ENCODE data around the gene SPIRE2.

SPIRE2 gene

DNA sequence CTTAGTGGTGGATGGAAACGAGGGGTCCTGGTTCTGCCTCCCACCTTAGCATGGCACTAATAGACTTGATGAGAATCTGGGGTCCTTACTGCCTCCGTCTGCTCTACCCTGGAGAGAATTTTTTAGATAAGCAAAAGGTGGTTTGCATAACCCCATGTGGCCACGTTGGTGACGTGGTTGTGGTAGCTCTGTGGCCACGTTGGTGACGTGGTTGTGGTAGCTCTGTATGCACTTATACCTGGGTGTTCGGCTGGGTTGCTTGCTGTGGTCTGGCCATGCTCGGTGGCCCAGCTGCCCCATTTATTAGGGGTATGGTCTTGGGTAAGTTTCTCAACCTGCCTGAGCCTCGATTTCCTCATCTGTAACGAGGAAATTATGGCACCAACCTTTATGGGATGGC, 13.0 kb downstream of the SPIRE2 start:
- DNase-seq (ENCODE audit: low read depth): peak; percentile 39

DNA sequence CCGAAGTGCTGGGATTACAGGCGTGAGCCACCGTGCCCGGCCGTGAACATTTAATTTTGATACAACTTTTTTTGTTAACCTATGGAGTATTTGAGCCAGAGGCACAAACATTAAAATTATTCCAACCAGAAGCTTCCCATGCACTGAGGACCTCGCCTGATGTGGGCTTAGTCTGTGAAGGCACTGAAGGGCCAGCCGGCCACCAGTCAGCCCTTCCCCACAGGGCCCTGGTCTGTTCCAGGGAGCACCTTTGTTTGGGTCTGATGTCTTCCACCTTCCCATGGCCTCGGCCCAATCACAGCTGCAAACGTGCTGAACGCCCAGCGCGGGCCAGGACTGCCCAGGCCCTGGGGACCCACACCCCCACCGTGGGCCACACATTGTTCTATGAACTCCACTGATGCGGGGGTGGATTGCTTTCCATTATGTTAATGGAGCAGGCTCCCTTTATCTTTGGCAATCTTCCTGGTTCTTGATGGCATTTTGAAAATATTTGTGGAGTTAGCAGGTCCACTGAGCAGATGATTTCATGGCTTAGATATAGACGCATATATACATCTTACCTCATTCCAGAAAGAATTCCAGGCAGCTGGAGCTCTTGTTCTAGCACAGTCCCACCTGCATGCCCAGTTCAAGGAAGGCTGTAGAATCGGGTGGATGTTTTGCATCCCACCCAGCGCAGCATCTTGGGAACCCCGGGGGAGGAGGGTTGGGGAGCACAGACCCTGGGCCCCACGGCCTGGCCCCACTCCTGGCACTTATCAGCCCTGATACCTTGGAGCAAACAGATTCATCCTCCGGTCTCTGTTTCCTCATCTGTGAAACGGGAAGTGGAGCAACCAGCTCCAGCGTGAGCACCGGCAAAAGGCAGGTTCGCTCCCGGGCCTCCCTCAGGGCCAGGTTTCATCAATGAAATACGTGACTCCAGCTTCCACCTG, 14.5 kb downstream of the SPIRE2 start:
- DNase-seq (ENCODE audit: low read depth): no peak

DNA sequence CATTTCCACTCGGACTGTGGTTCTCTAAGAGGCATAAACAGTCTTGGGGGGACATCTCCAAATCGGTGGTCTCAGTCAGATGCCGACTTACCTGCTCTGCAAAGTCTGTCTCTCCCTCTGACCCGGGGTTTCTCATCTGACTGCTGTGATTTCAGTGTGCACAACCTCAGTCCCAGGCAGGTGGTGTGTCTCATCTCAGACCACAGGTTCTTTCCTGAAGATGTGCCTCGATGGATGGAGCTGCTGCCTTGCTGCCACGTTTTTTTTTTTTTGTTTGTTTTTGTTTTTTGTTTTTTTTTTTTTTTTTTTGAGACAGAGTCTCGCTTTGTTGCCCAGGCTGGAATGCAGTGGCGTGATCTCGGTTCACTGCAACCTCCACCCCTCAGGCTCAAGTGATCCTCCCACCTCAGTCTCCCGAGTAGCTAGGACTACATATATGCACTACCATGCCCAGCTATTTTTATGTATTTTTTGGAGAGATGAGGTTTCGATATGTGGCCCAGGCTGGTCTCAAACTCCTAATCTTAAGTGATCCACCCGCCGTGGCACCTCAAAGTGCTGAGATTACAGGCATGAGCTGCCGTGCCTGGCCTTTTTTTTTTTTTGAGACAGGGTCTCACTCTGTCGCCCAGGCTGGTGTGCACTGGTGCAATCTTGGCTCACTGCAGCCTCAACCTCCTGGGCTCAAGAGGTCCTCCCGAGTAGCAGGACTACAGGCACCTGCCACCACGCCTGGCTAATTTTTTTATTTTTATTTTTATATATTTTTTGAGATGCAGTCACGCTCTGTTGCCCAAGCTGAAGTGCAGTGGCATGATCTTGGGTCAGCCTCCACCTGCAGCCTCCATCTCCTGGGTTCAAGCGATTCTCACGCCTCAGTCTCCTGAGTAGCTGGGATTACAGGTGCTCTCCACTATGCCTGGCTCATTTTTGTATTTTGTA, 15.4 kb downstream of the SPIRE2 start:
- DNase-seq (ENCODE audit: low read depth): no peak

DNA sequence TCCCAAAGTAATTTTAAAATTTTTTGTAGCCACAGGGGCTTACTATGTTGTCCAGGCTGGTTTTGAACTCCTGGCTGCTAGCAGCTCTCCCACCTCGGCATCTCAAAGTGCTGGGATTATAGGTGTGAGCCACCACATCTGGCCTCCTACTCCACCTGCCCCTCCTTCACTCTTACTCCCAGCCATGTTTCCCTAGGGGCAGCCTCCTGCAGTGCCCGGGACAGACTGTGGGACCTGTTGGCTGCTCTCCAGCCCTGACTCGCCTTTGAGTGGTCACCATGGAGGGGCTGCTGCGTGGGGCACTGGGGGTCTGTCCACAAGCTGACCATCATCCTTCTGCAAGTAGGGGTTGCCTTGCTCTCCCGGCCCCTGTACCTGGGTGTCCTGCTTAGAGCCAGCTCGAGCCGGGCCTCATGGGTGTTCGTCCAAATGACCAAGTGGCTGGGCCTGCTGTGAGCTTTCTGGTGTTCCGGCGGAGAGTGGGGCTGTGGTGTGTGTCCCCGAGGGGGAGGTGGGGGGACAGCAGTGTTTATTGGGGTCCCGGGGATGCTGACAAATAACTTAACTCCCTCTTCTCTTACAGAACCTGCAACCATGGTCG, 16.6 kb downstream of the SPIRE2 start:
- DNase-seq (ENCODE audit: low read depth): no peak

DNA sequence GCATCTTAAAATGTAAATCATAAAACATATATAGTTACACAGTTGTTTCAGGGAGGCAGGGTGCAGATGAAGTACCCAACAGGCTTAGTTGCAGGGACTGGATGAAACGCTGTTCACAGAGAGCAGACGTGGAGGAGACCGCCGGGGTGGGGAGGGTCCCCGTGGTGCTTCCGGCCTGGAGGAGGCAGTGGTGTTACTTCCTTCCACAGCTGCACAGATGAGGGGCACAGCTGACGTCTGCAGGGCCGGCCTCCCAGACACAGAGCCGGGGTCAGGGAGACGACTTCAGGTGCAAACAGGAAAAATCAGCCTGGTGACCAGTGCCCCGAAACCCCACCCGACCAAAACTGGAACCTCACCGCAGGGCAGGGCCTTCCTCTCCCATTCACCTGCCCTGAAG, 17.1 kb downstream of the SPIRE2 start:
- DNase-seq (ENCODE audit: low read depth): no peak

DNA sequence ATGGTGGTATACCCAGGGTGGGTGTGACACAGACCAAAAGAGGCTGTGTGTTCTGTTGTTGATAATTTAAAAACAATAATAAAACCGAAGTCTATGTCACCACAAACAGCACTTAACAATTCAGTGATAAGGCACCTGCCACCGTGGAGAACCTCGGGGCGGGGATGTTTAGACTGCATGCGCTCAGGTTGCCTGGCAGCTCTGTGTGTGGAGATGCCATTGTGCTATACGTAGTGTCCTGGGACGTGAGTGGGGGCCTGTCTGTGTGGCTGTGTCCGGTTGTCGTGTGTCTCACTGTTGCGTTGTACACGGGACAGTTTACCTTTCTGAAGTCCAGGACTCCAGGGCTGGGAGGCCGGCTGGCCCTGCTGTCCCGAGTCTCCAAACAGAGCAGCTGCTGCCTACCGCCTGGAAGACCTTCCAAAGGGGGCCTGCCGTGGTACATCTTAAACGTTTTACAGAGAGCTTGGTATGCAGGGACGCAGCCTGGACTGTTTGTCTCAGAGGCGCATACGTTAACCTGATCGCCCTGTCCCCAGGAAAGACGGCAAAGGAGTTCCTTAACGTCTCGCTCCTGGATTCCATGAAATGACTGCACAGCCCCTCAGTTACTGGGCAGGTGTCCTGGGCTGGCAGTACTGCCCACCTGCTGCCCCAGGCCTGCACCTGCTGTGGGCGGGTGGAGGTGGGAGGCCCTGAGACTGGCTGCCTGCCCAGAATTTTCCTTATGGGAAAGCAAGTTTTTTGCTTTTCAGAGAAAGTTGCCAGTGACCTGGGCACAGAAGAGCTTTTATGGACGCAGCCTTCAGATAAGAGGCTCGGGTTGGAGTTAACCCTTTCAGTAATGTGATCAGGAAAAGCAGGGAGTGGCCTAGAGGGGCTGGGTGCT, 19.0 kb downstream of the SPIRE2 start:
- no peak for DNase-seq (ENCODE audit: low read depth)

DNA sequence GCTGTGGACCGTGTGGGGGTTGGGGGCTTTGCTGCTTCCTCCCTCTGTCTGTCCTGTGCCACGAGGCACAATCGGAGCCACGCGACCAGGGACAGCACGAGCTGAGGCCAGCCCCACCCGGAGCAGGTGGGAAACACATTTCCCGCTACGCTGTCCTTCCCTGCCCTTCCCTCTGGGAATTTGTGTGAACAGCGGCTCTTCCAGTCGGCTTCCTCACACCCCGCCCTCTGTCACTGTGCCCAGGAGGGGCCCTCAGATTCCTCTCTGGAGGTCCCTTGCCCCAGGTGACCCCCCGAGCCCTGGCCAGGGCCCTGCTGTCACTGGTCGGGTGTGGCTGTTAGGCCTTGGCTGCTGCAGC, 19.6 kb downstream of the SPIRE2 start:
- DNase-seq (ENCODE audit: low read depth): no peak

DNA sequence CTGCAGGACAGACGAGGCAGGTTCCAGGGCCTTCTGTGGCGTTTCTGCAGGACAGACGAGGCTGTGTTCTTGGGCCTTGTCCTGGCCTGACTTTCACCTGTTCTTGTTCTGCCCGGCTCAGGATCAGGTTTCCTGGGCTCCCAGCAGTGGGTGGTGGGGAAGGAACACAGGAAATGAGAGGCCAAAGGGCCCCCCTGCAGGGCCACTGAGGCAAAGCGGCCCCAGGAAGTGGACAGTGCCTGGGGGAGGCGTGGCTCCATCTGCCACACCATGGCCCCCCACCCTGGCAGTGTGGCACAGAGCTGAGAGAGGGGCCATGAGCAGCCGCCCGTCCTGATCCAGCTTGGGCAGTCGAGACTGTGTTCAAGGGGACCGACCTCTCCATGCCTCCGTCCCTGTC, 20.7 kb downstream of the SPIRE2 start:
- no peak for DNase-seq (ENCODE audit: low read depth)

DNA sequence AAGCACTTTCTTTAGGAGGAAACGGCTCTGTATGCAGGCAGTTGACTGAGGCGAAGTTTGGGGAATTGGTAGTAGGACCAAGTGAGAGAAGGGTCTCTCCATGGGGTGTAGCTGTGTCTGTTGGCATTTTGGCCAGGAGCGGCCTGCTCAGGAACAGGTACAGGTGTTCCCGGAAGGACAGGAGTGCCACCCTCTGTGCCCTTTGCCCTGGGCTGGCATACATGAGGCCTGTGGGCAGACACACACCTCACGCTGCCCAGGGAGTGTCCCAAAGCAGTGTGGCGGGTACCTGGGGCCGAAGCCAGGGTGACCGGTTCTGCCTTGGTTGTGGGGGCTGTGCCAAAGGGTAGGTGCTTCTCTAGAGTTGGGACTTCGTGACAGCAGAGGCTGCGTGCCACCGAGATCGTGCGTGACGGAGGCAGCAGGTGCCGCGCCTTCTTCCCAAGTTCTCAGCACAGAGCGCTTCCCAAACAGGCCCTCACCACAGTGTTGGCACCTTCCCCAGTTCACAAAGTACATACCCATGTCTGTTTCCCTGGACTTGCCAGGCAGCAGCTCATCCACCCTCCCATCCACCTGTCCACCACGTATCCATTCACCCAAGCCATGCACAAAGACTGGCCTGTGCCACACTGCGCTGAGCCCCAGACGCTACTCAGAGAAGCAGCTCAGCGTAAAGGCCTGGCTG, 25.2 kb downstream of the SPIRE2 start:
- DNase-seq (ENCODE audit: low read depth): no peak

DNA sequence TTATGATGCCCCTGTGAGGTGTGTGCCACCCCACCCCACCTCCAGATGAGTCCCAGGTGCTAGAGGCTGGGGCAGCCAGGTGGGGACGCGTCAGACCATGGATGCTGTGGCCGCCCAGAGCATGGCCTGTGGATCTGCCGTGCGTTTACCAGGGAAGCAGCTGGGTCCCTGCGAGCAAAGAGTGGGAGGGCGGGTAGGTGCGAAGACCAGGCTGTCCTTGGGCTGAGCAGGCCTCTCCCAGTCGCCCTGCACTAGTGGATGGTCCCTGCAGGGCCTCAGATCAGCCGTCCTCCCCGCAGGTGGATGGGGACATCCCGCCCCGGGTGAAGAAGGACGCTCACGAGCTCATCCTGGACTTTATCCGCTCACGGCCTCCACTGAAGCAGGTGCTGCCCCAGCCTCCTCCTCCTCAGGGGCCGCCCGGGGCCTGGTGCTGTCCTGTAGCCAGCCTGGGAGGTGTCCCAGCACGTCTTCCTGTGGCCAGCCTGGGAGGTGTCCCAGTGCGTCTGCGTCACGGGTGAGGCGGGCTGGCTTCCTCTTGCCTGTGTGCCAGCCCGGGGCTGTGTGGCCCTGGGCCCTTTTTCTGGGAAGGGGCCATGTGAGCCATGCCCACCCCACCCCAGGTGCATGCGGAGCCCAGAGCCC, 27.1 kb downstream of the SPIRE2 start:
- DNase-seq (ENCODE audit: low read depth): no peak

DNA sequence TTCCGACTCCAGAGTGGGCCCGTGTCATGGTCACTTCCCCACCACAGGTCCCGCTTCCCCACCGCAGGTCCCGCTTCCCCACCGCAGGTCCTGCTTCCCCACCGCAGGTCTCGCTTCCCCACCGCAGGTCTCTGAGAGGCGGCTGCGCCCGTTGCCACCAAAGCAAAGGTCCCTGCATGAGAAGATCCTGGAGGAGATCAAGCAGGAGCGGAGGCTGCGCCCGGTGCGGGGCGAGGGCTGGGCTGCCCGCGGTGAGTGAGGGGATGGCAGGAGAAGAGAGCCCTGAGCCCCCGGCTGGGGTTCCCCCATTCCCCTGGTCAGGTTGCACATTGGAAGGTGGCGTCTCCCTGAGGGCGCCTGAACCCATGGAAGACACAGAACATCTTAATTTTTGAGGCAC, 27.7 kb downstream of the SPIRE2 start:
- no peak for DNase-seq (ENCODE audit: low read depth)

DNA sequence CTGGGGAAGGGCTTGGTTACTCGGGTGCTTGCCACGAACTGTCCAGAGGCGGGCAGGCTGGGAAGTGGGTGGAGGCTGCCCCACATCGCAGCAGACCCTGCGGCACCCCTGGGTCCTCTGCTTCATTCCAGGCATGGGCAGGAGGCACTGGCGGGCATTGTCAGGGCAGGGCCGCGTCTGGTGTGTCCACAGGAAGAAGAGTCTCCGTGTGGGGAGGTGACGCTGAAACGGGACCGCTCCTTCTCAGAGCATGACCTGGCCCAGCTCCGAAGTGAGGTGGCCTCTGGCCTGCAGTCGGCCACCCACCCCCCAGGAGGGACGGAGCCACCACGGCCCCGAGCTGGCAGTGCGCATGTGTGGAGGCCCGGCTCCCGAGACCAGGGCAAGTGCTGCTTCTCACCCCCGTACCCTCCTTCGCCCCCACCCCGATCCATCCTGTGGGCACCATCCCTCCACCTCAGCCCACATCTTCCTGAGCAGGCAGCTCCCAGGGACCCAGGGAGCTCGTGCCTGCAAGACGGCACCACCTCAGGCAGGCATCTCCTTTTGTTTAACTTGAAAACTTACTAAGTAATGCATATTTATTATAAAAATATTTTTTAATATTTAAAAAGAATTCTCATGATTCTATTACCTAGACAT, 30.8 kb downstream of the SPIRE2 start:
- DNase-seq (ENCODE audit: low read depth): no peak

DNA sequence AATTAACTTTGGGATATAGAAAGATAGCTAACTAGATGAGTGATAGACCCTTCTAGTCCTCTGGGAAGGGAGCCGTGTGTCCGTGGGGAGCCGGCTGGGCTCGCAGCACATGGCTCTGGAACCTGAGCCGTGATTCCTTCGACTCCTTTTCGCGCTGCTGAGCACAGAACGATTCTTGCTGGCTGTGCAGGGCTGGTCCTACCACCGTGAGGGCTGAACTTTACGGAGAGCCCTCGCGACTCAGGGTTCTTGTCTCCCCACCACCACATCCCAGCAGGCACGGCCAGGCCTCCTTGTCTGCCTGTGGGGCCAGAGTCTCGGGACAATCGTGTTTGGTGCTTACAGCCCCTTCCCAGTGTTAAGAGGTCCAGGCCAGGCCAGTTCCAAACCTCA, 31.3 kb downstream of the SPIRE2 start:
- DNase-seq (ENCODE audit: low read depth): no peak

DNA sequence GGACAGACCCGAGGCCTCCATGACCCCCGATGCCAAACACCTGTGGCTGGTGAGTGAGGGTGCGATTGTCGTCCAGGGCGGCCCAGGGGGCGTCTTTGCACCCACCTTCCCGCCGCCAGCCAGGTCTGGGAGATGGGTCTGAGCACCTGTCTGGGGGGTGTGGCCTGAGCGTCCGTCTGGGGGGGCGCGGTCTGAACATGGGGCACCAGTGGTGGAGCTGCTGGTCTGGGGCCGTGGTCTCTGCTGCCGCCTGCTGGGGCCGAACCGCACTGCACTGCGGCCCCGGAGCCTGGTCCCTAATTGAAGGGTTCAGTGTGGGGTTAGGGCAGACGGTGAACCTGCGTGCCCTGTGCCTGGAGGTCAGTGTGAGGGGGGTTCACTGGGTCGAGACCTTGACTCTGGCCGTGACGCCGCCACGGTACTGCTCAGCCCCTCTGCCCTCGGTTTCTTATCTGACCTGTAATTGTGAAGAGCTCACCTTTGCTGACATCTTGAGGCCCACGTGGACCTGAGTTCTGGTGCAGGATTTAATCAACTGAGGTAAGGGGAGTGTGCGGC, 32.6 kb downstream of the SPIRE2 start:
- DNase-seq (ENCODE audit: low read depth): peak; percentile 58

DNA sequence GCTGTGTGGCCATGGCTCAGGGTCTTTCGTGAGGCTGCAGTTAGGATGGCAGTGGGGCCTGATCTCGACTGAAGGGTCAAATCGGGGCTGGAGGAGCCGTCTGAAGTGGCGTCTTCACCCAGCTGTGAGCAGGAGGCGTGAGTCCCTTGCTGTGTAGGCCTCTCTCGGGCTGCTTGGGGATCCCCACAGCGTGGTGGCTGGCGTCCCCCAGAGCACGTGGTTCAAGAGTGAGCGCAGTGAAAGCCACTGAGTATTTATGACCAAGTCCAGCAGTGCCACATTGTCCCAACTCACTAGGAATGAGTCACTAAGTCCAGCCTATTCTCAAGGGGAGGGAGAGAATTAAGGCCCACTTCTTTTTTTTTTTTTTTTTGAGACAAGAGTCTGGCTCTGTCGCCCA, 33.4 kb downstream of the SPIRE2 start:
- DNase-seq (ENCODE audit: low read depth): no peak

DNA sequence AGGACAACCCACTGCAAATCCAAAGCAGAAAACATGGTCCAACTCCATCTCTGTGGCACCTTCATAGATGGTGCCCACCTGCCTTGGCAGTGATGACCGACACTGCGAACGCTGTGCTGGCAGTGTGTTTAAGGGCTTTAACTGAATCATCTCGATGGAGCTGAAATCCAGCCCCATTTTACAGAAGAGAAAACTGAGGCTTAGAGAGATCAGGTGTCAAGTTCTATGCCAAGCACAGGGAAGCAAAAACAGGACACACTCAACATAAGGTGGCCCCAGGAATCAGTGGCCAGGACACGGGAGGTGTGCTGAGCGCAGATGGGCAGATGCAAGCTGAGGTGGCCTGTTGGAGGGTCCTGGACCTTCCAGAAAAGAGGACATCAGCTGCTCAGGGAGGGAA, 34.5 kb downstream of the SPIRE2 start:
- DNase-seq (ENCODE audit: low read depth): no peak

DNA sequence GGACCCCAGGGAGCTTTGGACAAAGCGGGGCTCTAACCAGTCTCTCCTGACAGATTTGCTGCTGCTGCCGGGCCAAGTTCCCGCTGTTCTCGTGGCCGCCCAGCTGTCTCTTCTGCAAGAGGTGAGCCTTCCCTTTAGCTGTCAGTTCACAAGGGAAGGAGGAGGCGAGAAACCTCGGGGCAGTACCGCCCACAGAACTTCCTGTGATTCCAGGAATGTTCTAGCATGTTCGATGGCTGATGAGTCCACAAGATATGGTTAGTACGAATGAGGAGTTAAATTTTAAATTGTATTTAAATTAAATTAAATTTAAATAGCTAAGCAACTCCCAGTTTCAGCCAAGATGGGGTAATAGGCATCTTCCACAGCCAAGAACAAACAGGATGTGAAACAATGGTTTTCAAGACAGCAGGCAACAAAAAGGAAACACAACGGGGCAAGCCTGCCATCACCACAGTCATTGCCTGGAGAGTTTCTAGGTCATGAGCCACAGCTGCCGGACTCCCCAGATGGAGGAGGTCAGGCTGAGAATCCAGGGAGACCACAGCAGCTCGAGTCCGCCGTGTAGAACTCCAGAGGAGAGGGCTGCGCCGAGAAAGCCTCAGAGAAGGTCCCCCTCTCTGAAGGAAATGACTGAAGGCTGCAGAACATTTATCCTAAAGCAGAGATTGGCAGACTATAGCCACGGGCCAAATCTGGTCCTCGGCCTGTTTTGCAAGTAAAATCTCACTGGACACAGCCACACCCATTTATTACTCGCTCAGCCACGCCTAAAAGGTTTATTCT, 35.7 kb downstream of the SPIRE2 start:
- DNase-seq (ENCODE audit: low read depth): peak; percentile 16

DNA sequence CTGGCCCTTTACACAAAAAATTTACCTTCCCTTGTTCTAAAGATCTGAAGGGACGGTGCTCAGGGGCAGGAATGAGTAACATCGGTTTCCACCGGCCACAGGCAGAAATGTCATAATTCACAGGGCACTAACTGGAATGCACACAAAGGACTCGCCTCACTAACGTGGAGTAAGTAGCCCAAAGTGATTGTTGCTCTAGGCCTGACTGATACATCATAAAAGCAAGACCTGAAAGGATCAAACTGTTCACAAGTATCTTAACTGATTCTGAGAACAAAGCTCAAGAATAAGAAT, 36.2 kb downstream of the SPIRE2 start:
- DNase-seq (ENCODE audit: low read depth): no peak

DNA sequence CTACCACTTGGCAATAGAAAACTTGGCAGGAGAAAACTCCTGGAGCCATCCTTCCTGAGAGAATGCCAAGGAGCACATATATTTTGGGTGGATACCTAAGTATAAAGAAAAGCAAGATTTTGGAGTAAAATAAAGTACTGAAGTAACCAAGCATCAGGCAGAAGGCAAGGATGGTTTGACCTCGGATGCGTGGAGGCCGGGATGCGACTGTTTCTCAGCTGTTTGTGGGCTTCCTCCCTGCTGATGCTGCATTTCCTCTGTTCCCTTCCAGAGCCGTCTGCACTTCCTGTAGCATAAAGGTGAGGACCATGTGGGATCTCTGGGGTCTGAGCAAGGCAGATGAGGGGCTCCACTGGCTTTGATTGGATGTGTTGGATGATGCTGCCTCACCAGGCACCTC, 39.6 kb downstream of the SPIRE2 start:
- no peak for DNase-seq (ENCODE audit: low read depth)

All from stimulated activated CD8-positive, alpha-beta memory T cell treated with anti-CD3 and anti-CD28 coated beads, Interleukin-15, amount 100 ng/mL, for 1 hour (primary cell).